ENCODE measurements around the gene GAB1.

GAB1 gene

GRCh38 chr4:143362349-143363046, 25.8 kb downstream of the GAB1 start (continued):
- no peak for TF ChIP-seq OVOL3 (tag by site-specific recombination; IDR thresholded peaks at IDR 0.05)

GRCh38 chr4:143363332-143363731, 26.7 kb downstream of the GAB1 start:
- no peaks in the 10 kb centered on the region for H3K9me3 ChIP-seq (ENCODE audit: control insufficient read depth, insufficient read depth, low read depth, low read length)
- H3K4me3 ChIP-seq (ENCODE audit: low read depth, low read length), result no peak overlapping the region
- no peak overlapping the region for H3K27ac ChIP-seq (ENCODE audit: extremely low read depth, low read depth, low read length)
- ChIA-PET POLR2A (no interaction called here), CTCF (interaction anchor here (0.6 kb wide), 1 partner anchor 186 kb away, joined by 4 read pairs; no protein-coding TSS in a partner anchor)
- no peaks in the 10 kb centered on the region for H3K36me3 ChIP-seq (ENCODE audit: control insufficient read depth in 2 of 2, insufficient read depth in 1 of 2, low read length in 2 of 2)
- H3K4me1 ChIP-seq (ENCODE audit: control insufficient read depth, insufficient read depth, low read length), result peaks cover 8% of the 10 kb centered on the region
- TF ChIP-seq PRDM2 (tag by site-specific recombination; IDR thresholded peaks at IDR 0.05; ENCODE audit: borderline replicate concordance) (no peak), ZNF398 (tag by site-specific recombination; IDR thresholded peaks at IDR 0.05) (no peak), SCRT2 (tag by site-specific recombination; IDR thresholded peaks at IDR 0.05) (no peak), ZNF248 (tag by site-specific recombination; IDR thresholded peaks at IDR 0.05) (no peak), KLF9 (tag by site-specific recombination; IDR thresholded peaks at IDR 0.05; ENCODE audit: low read depth) (no peak), ZNF155 (tag by site-specific recombination; IDR thresholded peaks at IDR 0.05) (no peak)

GRCh38 chr4:143364063-143364462, 27.4 kb downstream of the GAB1 start:
- TF ChIP-seq ZNF311 (tag by site-specific recombination; IDR thresholded peaks at IDR 0.05; ENCODE audit: borderline replicate concordance) (no peak), GLIS1 (tag by site-specific recombination; IDR thresholded peaks at IDR 0.05) (no peak)
- H3K4me1 ChIP-seq (ENCODE audit: control insufficient read depth, insufficient read depth, low read length), result peaks cover 3% of the 10 kb centered on the region; the same call in 1 of the 2 replicates
- H3K36me3 ChIP-seq (ENCODE audit: control insufficient read depth in 2 of 2, insufficient read depth in 1 of 2, low read length in 2 of 2), result no peaks in the 10 kb centered on the region
- POLR2A ChIA-PET, result no interaction called here
- CTCF ChIA-PET, result no interaction called here
- H3K9me3 ChIP-seq (ENCODE audit: control insufficient read depth, insufficient read depth, low read depth, low read length), result no peaks in the 10 kb centered on the region
- H3K27ac ChIP-seq (ENCODE audit: extremely low read depth, low read depth, low read length), result no peak overlapping the region
- H3K4me3 ChIP-seq (ENCODE audit: low read depth, low read length), result no peak overlapping the region

- ChIA-PET POLR2A (no interaction called here), CTCF (no interaction called here)
- H3K27ac ChIP-seq (ENCODE audit: extremely low read depth, low read depth, low read length), result no peak overlapping the region
- H3K4me3 ChIP-seq (ENCODE audit: low read depth, low read length), result no peak overlapping the region
- H3K4me1 ChIP-seq (ENCODE audit: control insufficient read depth, insufficient read depth, low read length), result no peaks in the 10 kb centered on the region
- TF ChIP-seq ZNF248 (tag by site-specific recombination; IDR thresholded peaks at IDR 0.05) (no peak), ZNF629 (tag by site-specific recombination; IDR thresholded peaks at IDR 0.05) (no peak)
- H3K9me3 ChIP-seq (ENCODE audit: control insufficient read depth, insufficient read depth, low read depth, low read length), result no peaks in the 10 kb centered on the region
- no peaks in the 10 kb centered on the region for H3K36me3 ChIP-seq (ENCODE audit: control insufficient read depth in 2 of 2, insufficient read depth in 1 of 2, low read length in 2 of 2)
Observed at GRCh38 chr4:143367863-143368262, 31.2 kb downstream of the GAB1 start.
